NCI-H82 treated with DMSO at 0.1 percent for 48 hours (cell line): ENCODE measurements around the gene KLHL26.

Experiments
- DNase-seq: peaks from one replicate; lab custom pipeline; 2025; ENCODE audit not compliant: unreplicated experiment; lab: John Stamatoyannopoulos, UW

KLHL26 gene

DNA sequence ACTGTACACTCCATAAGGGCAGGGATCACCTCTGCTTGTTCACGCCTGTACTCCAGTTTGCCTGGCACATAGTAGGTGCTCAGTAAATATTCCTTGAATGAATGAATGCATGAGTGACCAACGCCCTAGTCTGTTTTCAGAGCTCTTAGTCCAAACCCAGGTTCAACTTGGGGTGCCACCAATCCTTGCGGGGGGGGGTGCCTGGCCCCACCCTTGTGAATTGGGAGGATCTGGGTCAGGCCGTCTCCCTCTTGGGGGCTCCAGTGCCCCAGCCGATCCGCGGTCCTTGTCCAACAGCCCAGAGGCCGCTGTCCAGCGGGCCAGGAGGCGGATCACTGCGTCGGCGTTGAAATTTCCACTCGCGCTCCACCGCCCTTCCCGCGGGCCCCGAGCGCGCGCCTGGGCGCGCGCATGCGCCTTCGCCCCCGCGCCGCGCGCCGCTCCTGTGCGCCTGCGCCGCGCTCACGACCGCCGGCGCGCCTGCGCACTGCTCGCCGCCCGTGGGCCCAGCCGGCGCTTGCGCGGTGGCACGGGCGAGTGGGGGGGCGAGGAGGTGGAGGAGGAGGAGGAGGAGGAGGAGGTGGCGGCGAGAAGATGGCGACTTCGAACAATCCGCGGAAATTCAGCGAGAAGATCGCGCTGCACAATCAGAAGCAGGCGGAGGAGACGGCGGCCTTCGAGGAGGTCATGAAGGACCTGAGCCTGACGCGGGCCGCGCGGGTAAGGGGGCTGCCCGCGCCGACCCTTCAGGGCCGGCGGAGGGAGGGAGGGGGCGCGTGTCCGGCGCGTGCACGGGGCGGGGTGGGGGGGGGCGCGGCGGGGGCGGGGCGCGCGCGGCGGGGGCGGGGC lies 46.5 kb downstream of the KLHL26 start, which contains the start of gene CRTC1:
Gene CRTC1, plus strand, starts transcription at position 572 of the 849 bp plus-strand sequence. Its CDS starts 23 bp downstream, at position 595.
- peak; percentile 54 for DNase-seq

DNA sequence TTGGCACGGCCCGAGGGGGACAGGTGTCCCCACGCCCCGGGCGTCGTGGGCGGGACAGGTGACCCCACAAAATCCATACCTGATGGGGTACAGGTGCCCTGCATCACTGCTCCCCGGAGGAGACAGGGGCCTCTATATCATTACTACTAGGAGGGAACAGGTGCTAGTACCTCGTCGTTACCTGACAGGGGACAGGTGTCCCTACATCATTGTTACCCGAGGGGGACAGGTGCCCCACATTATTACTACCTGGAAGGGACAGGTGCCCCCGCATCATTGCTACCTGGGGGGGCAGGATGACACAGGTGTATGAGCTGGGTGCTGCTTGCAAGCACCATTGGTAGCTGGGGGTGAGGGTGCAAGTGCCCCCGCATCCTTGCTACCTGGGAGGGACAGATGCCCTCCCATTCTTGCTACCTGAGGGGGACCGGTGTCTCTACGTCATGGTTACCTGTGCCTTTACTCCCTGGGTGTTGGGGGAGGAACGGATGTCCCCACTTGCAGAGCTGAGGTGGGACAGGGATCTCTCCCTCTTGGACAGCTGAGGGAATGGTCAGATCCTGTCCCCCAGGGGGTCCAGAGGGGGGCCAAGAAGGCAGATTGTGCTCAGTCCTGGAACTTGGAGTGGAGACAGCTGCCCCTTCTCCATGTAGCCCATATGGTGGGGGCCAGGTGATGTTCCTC lies 47.3 kb downstream of the KLHL26 start:
- DNase-seq = no peak

DNA sequence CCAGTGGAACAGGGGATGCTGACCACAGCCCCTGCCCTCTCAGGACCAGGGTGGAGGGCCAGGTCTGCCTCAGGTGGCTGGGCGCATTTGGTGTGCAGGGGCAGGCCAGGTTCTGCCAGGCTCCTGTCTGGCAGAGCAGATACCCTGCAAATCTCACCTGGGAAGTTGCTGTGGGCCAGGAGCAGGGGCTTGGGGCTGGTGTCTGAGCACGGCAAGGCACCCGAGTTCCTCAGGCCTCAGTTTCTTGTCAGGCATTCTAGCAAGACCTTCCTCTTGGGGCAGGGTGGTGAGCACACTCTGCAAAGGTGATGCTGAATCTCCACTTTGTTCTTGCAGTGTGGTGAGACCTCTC lies 47.8 kb downstream of the KLHL26 start:
- no peak for DNase-seq

DNA sequence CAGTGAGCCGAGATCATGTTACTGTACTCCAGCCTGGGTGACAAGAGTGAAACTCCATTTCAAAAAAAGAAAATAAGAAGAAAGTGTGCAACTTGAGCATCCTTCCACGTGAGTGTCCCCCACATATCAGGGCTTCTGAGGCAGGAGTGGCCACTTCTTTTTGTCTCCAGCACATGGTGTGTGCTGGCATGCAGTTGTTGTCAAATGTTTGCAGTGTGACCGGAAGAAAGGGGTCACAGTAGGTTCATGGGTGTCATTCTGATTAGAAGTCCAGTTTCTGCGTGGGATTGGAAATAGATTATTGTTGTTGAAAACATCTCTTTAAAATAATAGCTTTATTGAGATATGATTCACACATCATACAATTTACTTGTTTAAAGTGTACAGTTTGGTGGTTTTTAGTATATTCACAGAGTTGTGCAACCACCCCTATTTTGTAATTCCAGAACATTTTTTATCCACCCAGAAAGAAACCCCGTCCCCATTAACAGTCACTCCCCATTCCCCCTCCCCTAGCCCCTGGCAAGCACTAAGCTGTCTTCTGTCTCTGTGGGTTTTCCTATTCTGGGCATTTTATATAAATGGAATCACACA lies 48.9 kb downstream of the KLHL26 start:
- no peak for DNase-seq

DNA sequence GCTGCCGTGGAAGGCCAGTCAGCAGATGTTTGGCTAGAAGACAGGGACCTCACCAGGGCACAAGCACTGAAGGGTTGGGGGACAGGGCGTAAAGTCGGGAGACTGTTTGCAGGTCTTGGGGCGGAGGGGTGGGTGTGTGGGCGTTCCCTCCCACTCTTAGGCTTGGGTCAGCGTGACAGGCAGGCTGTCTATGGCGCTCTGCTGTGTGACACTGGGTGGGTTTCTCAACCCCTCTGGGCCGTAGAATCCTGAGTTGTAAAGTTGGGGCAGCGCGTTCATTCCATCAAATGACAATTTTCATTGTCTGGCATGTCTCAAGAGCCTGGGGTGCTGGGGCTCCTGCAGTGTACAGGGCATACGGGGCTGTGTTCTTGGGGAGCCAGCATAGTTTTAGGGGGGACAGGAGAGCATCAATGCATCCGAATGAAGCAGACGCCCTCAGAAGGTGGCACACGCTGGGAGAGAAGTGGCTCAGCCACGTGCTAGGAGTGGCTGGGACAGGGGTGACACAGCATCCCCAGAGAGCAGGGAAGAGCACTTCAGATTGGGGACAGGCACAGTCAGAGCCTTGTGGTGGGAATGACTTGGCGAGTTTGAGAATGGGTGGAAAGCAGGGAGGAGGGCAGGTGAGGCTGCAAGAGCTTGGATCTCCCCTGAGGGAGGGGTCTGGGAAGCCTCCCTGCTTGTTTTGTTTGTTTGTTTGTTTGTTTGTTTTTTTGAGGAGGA lies 51.1 kb downstream of the KLHL26 start:
- DNase-seq = no peak

DNA sequence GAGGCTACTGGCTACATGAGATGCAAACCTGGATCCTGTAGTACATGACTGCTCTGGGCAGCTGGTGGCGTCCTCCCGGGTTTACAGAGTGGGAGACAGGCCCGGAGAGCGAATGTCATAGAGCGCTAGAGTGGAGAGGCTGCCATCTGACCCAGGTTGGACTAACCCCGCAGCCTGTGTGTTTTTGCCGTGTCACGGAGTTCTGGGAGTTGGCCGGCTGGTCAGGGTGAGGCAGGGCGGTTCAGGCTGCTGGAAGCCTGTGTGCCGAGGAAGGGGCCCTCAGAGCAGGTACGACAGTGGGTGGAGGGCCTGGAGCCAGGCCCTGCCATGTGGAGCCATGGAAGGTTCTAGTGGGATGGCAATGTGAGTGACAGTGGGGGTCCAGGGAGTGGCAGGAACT lies 59.2 kb downstream of the KLHL26 start:
- DNase-seq = no peak

- no peak for DNase-seq
These were observed 60.9 kb downstream of the KLHL26 start for GRCh38 chr19:18697680-18698079.

- DNase-seq = no peak
These were observed 61.7 kb downstream of the KLHL26 start for GRCh38 chr19:18698321-18699167.

- no peak for DNase-seq
These were observed 62.7 kb downstream of the KLHL26 start for GRCh38 chr19:18699403-18700054.

- DNase-seq = peak; percentile 80
These were observed 63.8 kb downstream of the KLHL26 start for GRCh38 chr19:18700501-18701249.

GRCh38 chr19:18701250-18701608 lies 64.4 kb downstream of the KLHL26 start:
- no peak for DNase-seq

GRCh38 chr19:18704054-18704453 lies 67.2 kb downstream of the KLHL26 start:
- no peak for DNase-seq

DNA sequence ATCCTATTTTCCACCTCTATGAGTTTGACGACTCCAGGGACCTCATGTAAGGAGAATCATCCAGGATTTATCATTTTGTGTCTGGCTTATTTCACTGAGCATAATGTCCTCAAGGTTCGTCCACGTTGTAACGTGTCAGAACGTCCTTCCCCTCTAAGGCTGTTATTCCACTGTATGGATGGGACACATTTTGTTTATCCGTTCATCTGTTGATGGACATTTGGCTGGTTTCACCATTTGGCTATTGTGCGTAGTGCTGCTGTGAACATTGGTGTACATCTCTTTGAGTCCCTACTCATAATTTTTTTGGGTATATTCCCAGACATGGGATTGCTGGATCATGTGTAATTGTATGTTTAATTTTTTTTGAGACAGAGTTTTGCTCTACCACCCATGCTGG lies 68.1 kb downstream of the KLHL26 start:
- no peak for DNase-seq

GRCh38 chr19:18708452-18709231 lies 71.8 kb downstream of the KLHL26 start:
- no peak for DNase-seq

DNA sequence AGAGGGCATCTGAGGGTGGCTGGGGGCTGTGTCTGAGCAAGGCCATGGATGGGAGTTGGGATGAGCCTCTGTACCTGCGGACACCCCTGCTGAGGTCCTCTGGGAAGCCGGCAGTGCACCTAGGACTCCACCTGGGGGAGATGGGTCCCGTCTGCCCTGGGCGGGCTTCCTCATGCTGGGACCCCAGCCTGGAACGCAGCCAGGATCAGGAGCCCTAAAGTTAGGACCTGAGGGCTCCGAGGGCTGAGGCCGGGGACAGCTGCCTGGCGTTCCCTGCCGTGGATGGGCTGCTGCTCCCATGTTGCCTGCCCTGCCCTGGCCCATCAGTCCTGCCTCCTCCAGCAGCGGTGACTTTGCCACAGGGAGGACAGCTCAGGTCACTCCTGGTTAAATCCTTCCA lies 72.7 kb downstream of the KLHL26 start:
- no peak for DNase-seq

GRCh38 chr19:18710186-18710585 lies 73.4 kb downstream of the KLHL26 start:
- DNase-seq = no peak

DNA sequence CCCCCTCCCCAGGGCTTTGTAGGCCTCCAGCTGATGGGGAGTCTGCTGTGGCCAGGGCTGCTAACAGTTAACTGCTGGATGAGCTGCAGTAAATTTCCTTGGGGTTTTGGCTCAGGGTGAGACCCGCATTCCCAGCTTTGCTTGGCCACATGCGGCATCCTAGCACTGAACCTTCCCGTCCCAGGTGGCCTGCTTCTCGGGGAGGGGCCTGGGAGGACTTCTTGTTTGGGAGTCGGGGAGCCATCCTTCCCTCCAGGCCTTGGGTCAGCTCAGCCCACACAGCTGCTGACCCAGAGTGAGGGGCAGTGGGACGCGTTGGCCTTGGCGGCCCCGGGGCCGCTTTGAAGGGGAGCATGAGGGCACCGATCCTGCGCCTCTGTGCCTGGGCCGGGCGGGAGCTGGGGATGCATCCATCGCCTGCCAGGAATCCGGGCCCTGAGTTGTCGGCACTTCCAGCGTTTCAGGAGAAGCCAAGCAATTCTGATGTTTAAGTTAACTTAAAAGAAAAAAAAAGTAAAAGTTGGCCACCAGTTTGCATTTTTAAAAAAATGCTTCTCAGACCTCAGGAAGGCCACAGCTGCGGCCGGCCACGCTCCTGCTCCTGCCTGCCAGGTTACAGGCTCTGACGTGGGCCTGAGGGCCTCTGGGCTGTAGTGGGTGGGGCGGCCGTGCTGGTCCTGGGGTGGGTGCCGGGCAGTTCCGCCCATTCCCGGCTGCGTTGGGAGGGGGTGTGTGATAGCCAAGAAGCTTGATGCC lies 74.3 kb downstream of the KLHL26 start:
- DNase-seq = no peak

GRCh38 chr19:18711893-18712292 lies 75.1 kb downstream of the KLHL26 start:
- DNase-seq = no peak
